ENCODE data around the gene SHB. TPM values are rescaled to one million over a fixed set of nuclear protein-coding genes. Genes with fewer than 3 reads are reported as not detected.

Gene SHB
- total and polyA plus RNA-seq, 2 of the 8 experiments (the other 6 are each of a cell fraction or from before 2014, with no cell fraction given): 4.1 to 12.6 TPM

DNA sequence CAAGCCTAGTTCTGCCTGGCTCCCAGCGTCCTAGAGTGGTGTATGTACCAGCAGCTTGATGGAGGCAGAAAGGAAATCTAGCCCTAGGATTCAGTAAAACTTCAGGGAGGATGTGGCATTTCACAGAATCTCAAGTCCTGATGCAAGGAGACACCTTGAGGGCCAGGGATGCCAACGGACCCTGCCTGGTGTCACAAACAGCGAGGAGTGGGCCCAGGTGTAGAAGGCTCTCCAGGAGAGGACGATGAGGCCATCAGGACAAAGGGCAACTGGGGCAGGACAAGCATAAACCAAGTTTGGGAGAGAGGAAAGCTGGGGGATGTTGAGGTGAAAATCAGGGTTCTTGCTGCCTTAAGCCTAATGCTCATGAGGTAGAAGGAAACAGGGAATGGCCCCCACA lies 83.0 kb downstream of the SHB start:
- POLR2A ChIA-PET (ENCODE audit: partially characterized antibody): no interaction called here
- H2BK20ac ChIP-seq (ENCODE audit: low read length): no peak overlapping the region
- peaks cover 4% of the 10 kb centered on the region for H3K79me1 ChIP-seq (ENCODE audit: low read depth, low read length)
- FAIRE-seq (no peak), DNase-seq (ENCODE audit: low read depth in 1 of 2, low spot score in 2 of 2) (no peak)
- no peaks in the 10 kb centered on the region for H3K79me2 ChIP-seq (ENCODE audit: control insufficient read depth in 1 of 2, insufficient read depth in 2 of 2, low read length in 2 of 2)
- 94% methylated on average over 4 of the region's 4 CpGs; no CpG with 5 or more reads in 1 of the 2 experiments for WGBS, 2 experiments (ENCODE audit: extremely low coverage in 1 of 2, insufficient coverage in 1 of 2, insufficient read length in 1 of 2, insufficient replicate concordance in 2 of 2, low coverage in 1 of 2, low lambda C conversion rate in 2 of 2, missing lambda C conversion rate in 1 of 2)
- no peak overlapping the region for H3K27ac ChIP-seq (ENCODE audit: low read depth, low read length)
- no peaks in the 10 kb centered on the region for H3K36me3 ChIP-seq (ENCODE audit: control insufficient read depth in 2 of 4, insufficient read depth in 4 of 4, low read length in 3 of 4)
- TF ChIP-seq TBP (IDR thresholded peaks at IDR 0.05; ENCODE audit: low read depth, low read length) (no peak), YY1 (IDR thresholded peaks at IDR 0.05; ENCODE audit: low read depth, low read length) (no peak), MAFK (IDR thresholded peaks at IDR 0.05; ENCODE audit: low read depth, low read length) (no peak), MAX (IDR thresholded peaks at IDR 0.05) (no peak)
- H3K4ac ChIP-seq (replicated peaks; ENCODE audit: insufficient read length, low read depth, low read length): no peak overlapping the region
- no peak overlapping the region for H2BK12ac ChIP-seq (ENCODE audit: low read depth, low read length)
- no peak overlapping the region for H3K4me2 ChIP-seq (ENCODE audit: insufficient read depth in 1 of 2, low read depth in 2 of 2, low read length in 2 of 2)
- no peak overlapping the region for H4K91ac ChIP-seq (replicated peaks; ENCODE audit: insufficient read length, low read length)
- H3K4me3 ChIP-seq (ENCODE audit: extremely low read depth in 1 of 4, insufficient read depth in 2 of 4, low read depth in 3 of 4, low read length in 4 of 4): no peak overlapping the region
- no peak overlapping the region for H2AFZ ChIP-seq (ENCODE audit: low read length)
- CTCF ChIA-PET (ENCODE audit: partially characterized antibody): interaction anchor here (0.9 to 1.9 kb wide), 8 partner anchors 10 to 40 kb away, joined by 3 to 6 read pairs (median 4); no protein-coding TSS in a partner anchor
- H3K23ac ChIP-seq (ENCODE audit: insufficient read length): no peak overlapping the region
- H3K18ac ChIP-seq (ENCODE audit: extremely low read depth, low read length): peak overlapping the region; percentile 27; the same call in 1 of the 2 replicates
- H3K4me1 ChIP-seq (replicated peaks in 1 of 4; ENCODE audit: control insufficient read depth in 3 of 4, insufficient read depth in 4 of 4, low read length in 3 of 4): peaks cover 0 to 7% (median 0%) of the 10 kb centered on the region in 4 experiments; a peak in 2 of 7 replicates
- H4K8ac ChIP-seq (ENCODE audit: extremely low read depth, insufficient read depth, low read length): no peak overlapping the region
- no peak overlapping the region for H2AK5ac ChIP-seq (ENCODE audit: low read depth, low read length)
- peaks cover 0 to 2% of the 10 kb centered on the region in 2 experiments for H4K20me1 ChIP-seq (replicated peaks in 1 of 2; ENCODE audit: control insufficient read depth in 1 of 2, insufficient read depth in 2 of 2, low read length in 2 of 2)
- H2BK5ac ChIP-seq (ENCODE audit: low read depth, low read length): no peak overlapping the region
- H3K9ac ChIP-seq (replicated peaks in 1 of 4; ENCODE audit: extremely low read depth in 1 of 4, low read depth in 3 of 4, low read length in 3 of 4): no peak overlapping the region
- H2BK15ac ChIP-seq (ENCODE audit: low read length): peak overlapping the region; percentile 55; the same call in 1 of the 2 replicates
- no peak overlapping the region for H3K14ac ChIP-seq (ENCODE audit: insufficient read length)
- H4K5ac ChIP-seq (ENCODE audit: insufficient read length, low read depth, low read length): no peak overlapping the region
- H2BK120ac ChIP-seq (replicated peaks; ENCODE audit: low read depth, low read length): no peak overlapping the region
- no peaks in the 10 kb centered on the region for H3K23me2 ChIP-seq (ENCODE audit: low read depth, low read length)
- H3K56ac ChIP-seq (replicated peaks; ENCODE audit: insufficient read length, low read depth, low read length): no peak overlapping the region
- H3K27me3 ChIP-seq (replicated peaks in 1 of 4; ENCODE audit: control insufficient read depth in 3 of 4, extremely low read depth in 1 of 4, insufficient read depth in 3 of 4, low read length in 3 of 4): no peaks in the 10 kb centered on the region
- no peaks in the 10 kb centered on the region for H3K9me3 ChIP-seq (ENCODE audit: insufficient read depth in 2 of 2, low read depth in 1 of 2, low read length in 1 of 2)
